Measurements from ENCODE around the gene KCNN3.

Gene KCNN3

DNA sequence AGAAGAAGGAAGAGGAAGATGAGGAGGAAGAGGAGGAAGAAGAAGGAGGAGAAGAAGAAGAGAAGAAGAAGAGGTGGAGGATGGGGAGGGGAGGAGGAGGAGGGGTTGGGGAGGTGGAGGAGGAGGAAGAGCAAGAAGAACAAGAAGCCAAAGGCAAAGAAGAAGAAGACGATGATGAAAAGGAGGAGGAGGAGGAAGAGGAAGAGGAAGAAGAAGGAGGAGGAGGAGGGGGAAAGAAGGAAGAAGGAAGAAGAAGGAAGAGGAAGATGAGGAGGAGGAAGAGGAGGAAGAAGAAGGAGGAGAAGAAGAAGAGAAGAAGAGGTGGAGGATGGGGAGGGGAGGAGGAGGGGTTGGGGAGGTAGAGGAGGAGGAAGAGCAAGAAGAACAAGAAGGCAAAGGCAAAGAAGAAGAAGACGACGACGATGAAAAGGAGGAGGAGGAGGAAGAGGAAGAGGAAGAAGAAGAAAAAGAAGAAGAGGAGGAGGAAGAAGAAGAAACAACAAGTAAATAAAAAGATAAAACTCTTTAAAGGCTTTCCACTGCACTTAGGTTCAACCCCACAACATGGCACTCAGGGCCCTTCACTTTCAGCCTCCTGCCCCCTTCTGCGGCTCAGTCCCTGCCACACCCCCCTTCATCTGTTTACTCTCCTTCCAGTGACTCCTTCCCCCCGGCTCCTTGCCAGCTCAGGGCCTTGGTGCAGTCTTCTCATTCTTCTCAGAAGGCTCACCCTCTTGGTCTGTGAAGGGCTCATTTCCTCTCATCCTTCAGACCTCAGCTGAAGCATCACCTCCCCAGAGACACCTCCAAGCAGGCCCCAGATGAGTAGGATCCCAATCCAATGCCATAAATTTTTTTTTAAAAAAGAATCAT is 114.0 kb downstream of the KCNN3 start:
- no peak overlapping the region for H3K4me3 ChIP-seq (ENCODE audit: low read length)
- TF ChIP-seq ZNF274 (IDR thresholded peaks at IDR 0.05; ENCODE audit: low read depth, low read length), result no peak

DNA sequence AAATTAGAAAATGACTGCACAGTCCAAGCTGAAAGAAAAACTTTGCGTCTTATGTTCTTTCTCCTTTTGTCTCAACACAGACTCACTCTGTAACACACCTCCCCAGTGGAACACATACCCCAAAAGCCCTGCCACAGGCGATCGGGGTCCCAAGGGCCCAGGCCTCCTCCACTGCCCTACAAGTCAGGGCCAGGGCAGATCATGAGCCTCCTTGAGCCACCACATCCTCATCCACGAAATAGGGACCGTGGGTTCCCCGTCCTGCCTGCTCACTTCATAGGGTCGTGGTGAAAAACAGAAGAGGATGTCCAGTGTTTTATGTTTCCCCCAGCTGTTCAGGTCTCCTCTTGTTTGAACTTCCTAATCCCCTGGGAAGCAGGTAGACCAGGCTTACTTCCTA is 116.7 kb downstream of the KCNN3 start:
- no peak overlapping the region for H3K4me3 ChIP-seq (ENCODE audit: low read length)
- no peak for TF ChIP-seq ZNF274 (IDR thresholded peaks at IDR 0.05; ENCODE audit: low read depth, low read length)

DNA sequence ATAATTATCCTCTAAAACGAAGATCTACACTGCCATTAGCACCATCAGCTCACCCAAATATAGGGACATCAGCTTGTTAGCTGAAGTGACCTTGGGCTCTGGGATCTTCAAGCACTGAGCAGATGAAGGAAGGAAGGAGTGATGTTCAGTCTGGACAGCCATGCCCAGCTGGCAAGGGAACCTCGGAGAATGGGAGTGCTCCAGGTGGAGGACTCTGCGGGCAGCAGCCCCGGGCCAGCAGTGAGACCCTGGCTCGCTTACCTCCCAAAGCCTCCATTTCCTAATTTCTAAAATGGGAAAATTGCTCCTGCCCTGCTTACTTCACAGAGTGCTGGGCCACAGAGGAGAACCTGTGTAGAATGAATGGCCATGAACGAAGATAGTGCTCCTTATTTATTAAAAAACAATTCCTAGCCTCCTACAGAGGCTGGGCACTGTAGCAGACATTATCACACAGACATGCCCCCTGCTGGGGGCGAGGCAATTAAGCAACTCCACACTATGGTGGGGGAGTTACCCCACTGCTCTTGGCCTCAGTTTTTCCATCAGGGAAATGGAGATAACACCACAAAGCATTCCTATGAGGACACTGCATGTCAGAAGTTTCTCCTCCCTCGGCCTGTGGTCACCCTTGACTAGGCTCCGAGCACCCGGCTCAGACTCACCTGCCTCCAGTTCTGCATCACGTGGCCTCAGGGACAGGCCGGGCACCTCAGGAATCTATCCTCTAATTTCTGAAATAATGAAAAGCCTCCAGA is 117.6 kb downstream of the KCNN3 start:
- TF ChIP-seq ZNF274 (IDR thresholded peaks at IDR 0.05; ENCODE audit: low read depth, low read length), result no peak
- no peak overlapping the region for H3K4me3 ChIP-seq (ENCODE audit: low read length)

DNA sequence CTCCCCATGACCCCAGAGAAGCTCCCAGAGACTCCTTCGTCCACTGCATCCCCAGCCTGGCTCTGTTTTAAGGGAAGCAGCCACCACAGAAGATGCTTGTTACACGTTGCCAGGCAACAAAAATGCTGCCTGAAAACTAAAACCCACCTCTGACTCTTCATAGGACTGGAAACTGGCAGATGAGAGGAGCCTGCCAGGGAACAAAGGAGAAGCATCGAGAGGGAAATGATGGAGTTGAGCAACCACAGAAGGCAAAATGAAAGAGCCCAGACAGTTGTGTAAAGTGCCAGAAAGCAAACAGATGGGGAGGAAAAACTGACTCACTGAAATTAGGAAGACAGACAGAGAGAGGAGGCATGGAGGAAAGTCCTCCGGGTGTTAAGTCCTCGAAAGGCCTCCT is 118.4 kb downstream of the KCNN3 start:
- no peak overlapping the region for H3K4me3 ChIP-seq (ENCODE audit: low read length)
- TF ChIP-seq ZNF274 (IDR thresholded peaks at IDR 0.05; ENCODE audit: low read depth, low read length), result no peak

DNA sequence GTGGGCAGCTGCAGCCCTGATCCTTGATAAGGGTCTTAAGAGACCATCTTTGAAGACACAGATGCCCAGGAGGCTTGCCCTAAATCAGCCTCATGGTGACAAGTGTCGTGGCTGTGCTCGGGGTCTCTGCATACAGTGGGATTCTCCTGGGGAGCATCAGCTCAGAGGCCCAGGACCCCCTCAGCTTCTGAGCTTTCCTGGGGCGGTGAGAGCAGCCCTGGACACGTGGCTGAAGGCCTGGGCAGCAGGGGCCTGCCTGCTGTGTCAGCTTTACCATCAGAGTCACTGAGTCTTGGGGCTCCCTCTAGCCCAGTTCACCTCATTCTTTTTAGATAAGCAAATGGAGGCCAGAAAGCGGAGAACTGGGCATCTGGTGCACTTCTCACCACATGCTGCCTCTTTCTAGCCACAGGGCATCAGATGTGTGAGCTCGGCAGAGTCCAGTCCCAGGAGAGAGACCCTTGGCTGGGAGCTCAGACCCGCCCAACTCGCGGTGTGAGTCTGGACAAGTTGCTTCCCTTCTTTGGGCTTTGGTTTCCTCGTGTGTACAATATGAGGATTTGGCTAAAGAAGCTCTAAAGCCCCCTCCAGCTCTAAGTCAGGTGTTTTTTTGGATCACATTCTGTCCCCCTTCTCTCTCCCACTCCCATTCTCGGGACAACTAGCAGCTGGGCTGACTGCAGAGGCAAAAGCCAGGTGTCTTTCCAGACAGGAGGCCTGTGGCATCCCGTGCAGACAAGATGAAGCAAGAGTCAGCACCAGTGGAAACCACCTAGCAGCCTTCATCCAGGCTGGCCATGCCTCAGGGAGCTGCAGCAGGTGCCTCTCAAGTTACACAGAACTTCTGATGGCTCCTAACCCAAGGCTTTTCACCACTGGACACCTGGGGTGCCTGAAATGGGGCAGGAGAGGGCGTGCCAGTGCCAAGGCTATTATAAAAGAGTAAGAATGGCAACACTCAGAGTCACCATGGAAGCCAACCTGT is 119.1 kb downstream of the KCNN3 start:
- TF ChIP-seq ZNF274 (IDR thresholded peaks at IDR 0.05; ENCODE audit: low read depth, low read length), result no peak
- H3K4me3 ChIP-seq (ENCODE audit: low read length), result no peak overlapping the region

DNA sequence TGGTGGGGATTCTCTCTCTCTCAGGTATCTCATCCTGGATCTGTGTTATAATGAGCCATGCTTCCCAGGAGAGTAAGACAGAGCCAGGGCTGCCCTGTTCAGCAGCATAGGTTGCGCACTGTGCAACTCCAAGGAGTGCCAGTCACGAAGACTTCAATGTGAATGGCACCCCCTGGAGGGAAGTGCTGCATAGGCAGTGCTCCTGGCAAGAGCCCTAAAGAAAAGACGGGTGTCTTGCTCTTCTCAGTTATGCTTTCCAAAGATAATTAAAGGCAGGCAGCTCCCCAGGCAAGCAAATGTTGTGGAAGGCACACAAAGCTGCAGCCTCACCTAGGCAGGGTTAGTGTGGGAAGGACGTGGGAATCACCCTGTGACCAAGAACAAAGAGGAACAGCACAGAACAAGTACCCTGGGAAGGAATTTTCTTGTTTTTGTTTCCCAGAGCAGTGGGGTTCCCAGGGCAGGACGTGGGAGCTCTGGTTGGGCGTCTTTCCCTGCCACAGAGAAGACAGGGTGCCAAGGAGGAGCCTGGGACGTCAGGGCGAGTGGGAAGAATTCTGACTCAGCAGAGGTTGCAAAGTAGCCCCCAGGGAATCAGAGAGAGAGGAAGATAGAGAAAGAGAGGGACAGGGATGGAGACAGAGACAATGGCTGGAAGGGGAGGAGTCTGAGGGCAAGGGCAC is 120.9 kb downstream of the KCNN3 start:
- no peak overlapping the region for H3K4me3 ChIP-seq (ENCODE audit: low read length)
- no peak for TF ChIP-seq ZNF274 (IDR thresholded peaks at IDR 0.05; ENCODE audit: low read depth, low read length)

DNA sequence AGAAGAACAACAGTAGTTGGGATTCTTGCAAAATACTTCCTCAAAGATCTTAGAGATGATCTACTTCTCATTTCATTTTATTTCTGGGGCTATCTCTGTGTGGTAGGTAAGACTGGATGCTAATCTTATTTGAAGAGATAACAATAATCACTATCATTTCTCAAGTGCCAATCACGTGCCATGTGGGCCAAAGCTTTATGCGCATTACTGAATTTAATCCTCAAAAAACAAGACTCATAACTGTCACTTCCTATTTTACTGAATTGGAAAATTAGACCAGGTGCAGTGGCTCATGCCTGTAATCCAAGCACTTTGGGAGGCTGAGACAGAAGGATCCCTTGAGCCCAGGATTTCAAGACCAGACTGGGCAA is 121.7 kb downstream of the KCNN3 start:
- H3K4me3 ChIP-seq (ENCODE audit: low read length), result no peak overlapping the region
- no peak for TF ChIP-seq ZNF274 (IDR thresholded peaks at IDR 0.05; ENCODE audit: low read depth, low read length)

DNA sequence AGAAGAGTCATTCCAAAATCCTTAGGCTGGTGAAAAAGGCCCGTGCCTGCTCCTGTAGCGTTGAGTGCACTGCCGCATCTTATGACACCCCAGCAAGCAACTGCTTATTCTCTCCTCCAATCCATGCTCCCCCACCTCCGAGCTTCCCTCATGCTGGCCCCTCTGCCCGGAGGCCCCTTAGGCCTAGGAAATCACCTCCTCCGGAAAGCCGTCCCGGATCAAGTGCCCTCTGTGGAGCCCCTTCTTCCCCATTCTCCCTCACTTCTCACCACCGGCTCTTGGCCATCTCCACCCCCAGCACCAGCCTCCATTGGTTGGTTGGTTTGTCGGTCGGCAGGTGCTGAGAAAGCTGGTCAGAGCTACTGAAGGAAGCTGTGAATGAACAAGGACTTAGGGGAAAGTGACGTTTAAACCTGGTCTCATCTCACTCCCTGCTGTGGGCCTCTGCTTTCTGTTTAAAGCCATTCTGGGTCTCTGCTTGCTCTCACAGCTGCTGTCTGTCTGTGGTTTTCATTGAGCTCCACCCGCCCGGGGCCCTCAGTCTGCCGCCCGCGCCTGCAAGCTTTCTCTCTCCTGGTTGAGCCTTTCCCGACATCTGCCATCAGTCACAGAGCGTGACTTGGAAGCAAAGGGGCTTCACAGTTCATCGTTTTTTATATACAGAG is 122.2 kb downstream of the KCNN3 start:
- TF ChIP-seq ZNF274 (IDR thresholded peaks at IDR 0.05; ENCODE audit: low read depth, low read length), result no peak
- no peak overlapping the region; the same call in 1 of the 2 replicates for H3K4me3 ChIP-seq (ENCODE audit: low read length)

DNA sequence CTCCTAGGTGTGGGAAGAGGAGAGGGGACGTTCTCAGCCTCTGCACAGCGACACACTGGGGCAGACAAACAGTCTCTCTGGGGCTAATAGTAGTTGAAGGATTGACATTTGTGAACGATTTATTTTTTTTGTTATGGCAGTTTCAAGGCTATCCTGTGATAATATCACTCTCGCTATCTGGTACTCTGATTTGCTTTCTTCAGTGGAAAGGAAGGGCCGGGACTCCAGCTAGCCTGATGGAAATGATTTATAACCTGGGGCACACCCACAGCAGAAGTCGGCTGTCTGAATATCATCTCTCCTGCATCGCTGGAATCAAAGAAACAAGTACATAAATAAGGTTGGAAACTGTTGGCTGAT is 122.7 kb downstream of the KCNN3 start:
- no peak for TF ChIP-seq ZNF274 (IDR thresholded peaks at IDR 0.05; ENCODE audit: low read depth, low read length)
- H3K4me3 ChIP-seq (ENCODE audit: low read length), result no peak overlapping the region; the same call in 1 of the 2 replicates

DNA sequence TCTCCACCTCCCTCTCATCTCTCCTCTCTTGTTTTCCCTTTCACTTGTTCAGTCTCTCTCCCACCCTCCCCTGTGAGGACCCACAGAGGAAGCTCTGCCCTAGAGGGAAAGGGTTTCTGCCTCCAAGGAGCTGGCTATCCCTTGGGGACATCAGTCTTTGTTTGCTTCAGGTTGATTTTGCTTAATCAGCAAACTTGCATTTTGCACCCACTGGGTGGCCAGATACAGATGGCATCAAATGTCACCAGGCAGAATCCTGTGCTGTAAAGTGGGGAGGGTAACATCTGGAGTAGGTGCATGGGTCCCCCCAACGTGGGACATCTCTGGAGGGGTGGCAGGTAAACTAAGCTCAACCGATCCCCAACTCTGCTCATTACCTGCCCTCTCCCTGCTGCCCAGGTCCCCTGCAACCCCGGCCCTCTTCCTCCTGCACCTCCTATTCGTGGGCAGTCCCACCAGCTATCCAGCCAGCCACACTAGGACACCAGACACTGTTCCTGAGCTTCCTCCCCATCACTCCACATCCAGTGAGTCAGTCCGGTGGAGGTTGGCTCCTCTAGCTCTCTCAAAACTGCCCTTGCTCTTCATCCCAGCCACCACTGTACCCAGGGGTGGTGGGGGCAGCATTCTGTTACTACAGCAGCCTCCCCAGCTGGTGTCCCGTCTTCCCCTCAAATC is 123.3 kb downstream of the KCNN3 start:
- H3K4me3 ChIP-seq (ENCODE audit: low read length), result no peak overlapping the region
- TF ChIP-seq ZNF274 (IDR thresholded peaks at IDR 0.05; ENCODE audit: low read depth, low read length), result no peak

DNA sequence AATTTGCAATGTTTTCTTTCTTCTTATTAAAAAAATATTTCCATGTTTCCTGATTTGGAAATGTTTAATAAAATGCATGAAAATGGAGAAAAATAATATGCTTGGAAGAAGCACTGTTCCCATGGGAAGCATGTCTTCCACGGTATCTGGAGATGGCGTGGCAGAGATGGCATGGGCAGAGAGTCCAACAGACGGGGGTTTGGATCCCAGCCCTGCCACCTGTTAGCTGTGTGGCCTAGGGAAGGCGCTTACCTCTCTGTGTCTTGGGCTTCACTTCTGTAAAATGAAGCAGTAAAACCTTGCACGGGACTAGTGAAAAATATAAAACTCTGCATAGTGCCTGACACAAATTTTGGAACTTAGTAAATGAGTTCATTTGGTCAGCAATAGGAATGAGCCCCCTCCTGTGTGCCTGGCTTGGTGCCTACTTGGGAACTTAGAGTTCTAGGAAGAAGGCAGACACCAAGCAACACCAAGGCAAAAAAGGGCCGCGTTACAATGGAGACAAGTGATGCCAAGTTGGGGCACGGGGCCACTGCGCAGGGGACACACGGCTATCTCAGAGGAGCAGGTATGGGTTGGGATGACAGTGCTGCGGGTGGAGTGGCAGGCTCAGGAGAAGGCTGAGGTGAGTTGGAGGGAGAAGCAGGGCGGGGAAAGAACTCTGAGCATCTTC is 124.2 kb downstream of the KCNN3 start:
- no peak overlapping the region for H3K4me3 ChIP-seq (ENCODE audit: low read length)
- TF ChIP-seq ZNF274 (IDR thresholded peaks at IDR 0.05; ENCODE audit: low read depth, low read length), result no peak

DNA sequence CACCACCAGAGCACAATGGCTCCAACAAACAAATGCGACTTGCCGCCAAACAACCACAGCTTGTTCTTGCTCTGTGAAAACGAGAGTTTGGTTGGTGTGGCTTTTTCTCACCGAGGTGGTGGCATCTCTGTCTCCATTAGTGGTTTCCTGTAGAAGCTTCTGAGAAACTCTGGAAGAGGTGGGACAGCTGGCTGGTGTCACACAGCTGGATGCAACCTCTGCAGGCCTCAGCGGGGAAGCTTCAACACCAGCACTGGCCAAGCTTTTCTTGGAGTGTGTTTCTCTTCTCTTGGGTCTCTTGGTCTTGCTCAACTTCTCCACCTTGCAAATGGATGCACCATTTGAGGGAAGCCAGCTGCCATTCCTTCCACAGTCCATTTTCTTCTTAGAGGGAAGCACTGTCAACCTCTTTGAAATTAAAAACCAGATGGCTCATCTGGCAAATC is 124.8 kb downstream of the KCNN3 start:
- no peak overlapping the region for H3K4me3 ChIP-seq (ENCODE audit: low read length)
- TF ChIP-seq ZNF274 (IDR thresholded peaks at IDR 0.05; ENCODE audit: low read depth, low read length), result no peak

Measured in GM08714 (cell line).